H9 (cell line): ENCODE data around the gene NAGLU. TPM values are rescaled to one million over a fixed set of nuclear protein-coding genes. Genes with fewer than 3 reads are reported as not detected.

Experiments used
- DNase-seq: peaks from one replicate; pipeline ENCODE4 v3.0.0-alpha.2; 2017
- H2AFZ ChIP-seq: one replicate; pipeline ENCODE4 v1.6.1; 2013; ENCODE audit warnings: mild to moderate bottlenecking, low read length, control low read depth, moderate library complexity
- H2AK5ac ChIP-seq: 2 replicates; pipeline ENCODE4 v1.6.1; 2013; ENCODE audit warnings: low read length, control low read depth, mixed read lengths; ENCODE audit not compliant: insufficient read length
- H2BK120ac ChIP-seq: one replicate; pipeline ENCODE4 v1.6.1; 2013; ENCODE audit warnings: low read depth, mild to moderate bottlenecking, low read length, control low read depth, inconsistent platforms; ENCODE audit not compliant: poor library complexity, severe bottlenecking
- H2BK12ac ChIP-seq: 2 replicates; pipeline ENCODE4 v1.6.1; 2013; ENCODE audit warnings: low read length, control low read depth, mixed read lengths, low read depth; ENCODE audit not compliant: insufficient read length
- H2BK15ac ChIP-seq: 2 replicates; pipeline ENCODE4 v1.6.1; 2013; ENCODE audit warnings: low read depth, low read length, control low read depth
- H2BK20ac ChIP-seq: one replicate; pipeline ENCODE4 v1.6.1; 2013; ENCODE audit warnings: low read depth, mild to moderate bottlenecking, low read length, control low read depth, inconsistent platforms; ENCODE audit not compliant: poor library complexity, severe bottlenecking
- H2BK5ac ChIP-seq: 2 replicates; pipeline ENCODE4 v1.6.1; 2013; ENCODE audit warnings: low read length, control low read depth, mixed read lengths; ENCODE audit not compliant: insufficient read length
- H3K14ac ChIP-seq: 2 replicates; pipeline ENCODE4 v1.6.1; 2013; ENCODE audit warnings: low read length, control low read depth; ENCODE audit not compliant: insufficient read depth
- H3K18ac ChIP-seq: 2 replicates; pipeline ENCODE4 v1.6.1; 2013; ENCODE audit warnings: low read depth, mild to moderate bottlenecking, mixed read lengths, low read length, control low read depth; ENCODE audit not compliant: insufficient read length
- H3K23ac ChIP-seq: 2 replicates; pipeline ENCODE4 v1.6.1; 2013; ENCODE audit warnings: low read length, control low read depth, mixed read lengths, low read depth; ENCODE audit not compliant: insufficient read length
- H3K23me2 ChIP-seq: 2 replicates; pipeline ENCODE4 v1.6.1; 2013; ENCODE audit warnings: low read depth, mild to moderate bottlenecking, mixed read lengths, low read length, control low read depth; ENCODE audit not compliant: insufficient read length, poor library complexity, severe bottlenecking
- H3K27ac ChIP-seq: 2 replicates; pipeline ENCODE4 v1.5.1; 2013; ENCODE audit warnings: low read length, control low read depth, mixed read lengths, low read depth; ENCODE audit not compliant: insufficient read length
- H3K27me3 ChIP-seq: 2 replicates; pipeline ENCODE4 v1.6.1; 2013; ENCODE audit warnings: low read length, control low read depth, inconsistent platforms; ENCODE audit not compliant: insufficient read depth
- H3K4ac ChIP-seq: 2 replicates; pipeline ENCODE4 v1.6.1; 2013; ENCODE audit warnings: low read depth, mild to moderate bottlenecking, control low read depth, inconsistent platforms, low read length, moderate library complexity
- H3K4me1 ChIP-seq: 2 replicates; pipeline ENCODE4 v1.6.1; 2013; ENCODE audit warnings: low read length, control low read depth, inconsistent platforms; ENCODE audit not compliant: insufficient read depth
- H3K4me2 ChIP-seq: 2 replicates; pipeline ENCODE4 v1.6.1; 2013; ENCODE audit warnings: low read length, control low read depth, mixed read lengths; ENCODE audit not compliant: insufficient read length, insufficient read depth
- H3K56ac ChIP-seq: 2 replicates; pipeline ENCODE4 v1.6.1; 2013; ENCODE audit warnings: low read depth, mild to moderate bottlenecking, mixed read lengths, low read length, control low read depth; ENCODE audit not compliant: insufficient read length
- H3K79me1 ChIP-seq: 2 replicates; pipeline ENCODE4 v1.6.1; 2013; ENCODE audit warnings: low read depth, mild to moderate bottlenecking, moderate library complexity, low read length, control low read depth, inconsistent platforms; ENCODE audit not compliant: insufficient read depth, poor library complexity, severe bottlenecking
- H3K79me2 ChIP-seq: 2 replicates; pipeline ENCODE4 v1.6.1; 2013; ENCODE audit warnings: low read length, control low read depth, inconsistent platforms; ENCODE audit not compliant: insufficient read depth
- H3K9ac ChIP-seq: 2 replicates; pipeline ENCODE4 v1.6.1; 2013; ENCODE audit warnings: low read length, control low read depth, mixed read lengths; ENCODE audit not compliant: insufficient read length; ENCODE audit errors: extremely low read depth
- H3K9me3 ChIP-seq: one replicate; pipeline ENCODE4 v1.6.1; 2013; ENCODE audit warnings: low read depth, low read length, inconsistent platforms; ENCODE audit not compliant: control insufficient read depth
- H3T11ph ChIP-seq: one replicate; pipeline ENCODE4 v1.6.1; 2013; ENCODE audit warnings: mild to moderate bottlenecking, low read length, control low read depth, inconsistent platforms
- H4K20me1 ChIP-seq: one replicate; pipeline ENCODE4 v1.6.1; 2013; ENCODE audit not compliant: control insufficient read depth, insufficient read length, insufficient read depth
- H4K5ac ChIP-seq: 2 replicates; pipeline ENCODE4 v1.6.1; 2013; ENCODE audit warnings: low read depth, mild to moderate bottlenecking, mixed read lengths, low read length, control low read depth; ENCODE audit not compliant: insufficient read length
- H4K8ac ChIP-seq: replicated peaks from 2 replicates; pipeline ENCODE4 v1.6.1; 2013; ENCODE audit warnings: low read length, control low read depth, mixed read lengths, low read depth; ENCODE audit not compliant: insufficient read length
- H4K91ac ChIP-seq: 2 replicates; pipeline ENCODE4 v1.6.1; 2013; ENCODE audit warnings: low read depth, mild to moderate bottlenecking, moderate library complexity, mixed read lengths, low read length, control low read depth; ENCODE audit not compliant: insufficient read length
- H3K27ac Mint-ChIP-seq, 3 experiments: 2 replicates in 2 of 3; 3 replicates in 1 of 3; pipeline ENCODE4 v1.8.0; 2020 to 2021; ENCODE audit warnings: mixed read lengths in 3 of 3, mild to moderate bottlenecking in 1 of 3, moderate library complexity in 1 of 3
- H3K27me3 Mint-ChIP-seq: 2 replicates; pipeline ENCODE4 v1.8.0; 2021; ENCODE audit warnings: low read depth, mild to moderate bottlenecking, moderate library complexity, mixed read lengths
- H3K36me3 Mint-ChIP-seq, 3 experiments: 2 replicates in 2 of 3; 3 replicates in 1 of 3; pipeline ENCODE4 v1.8.0; 2020 to 2021; ENCODE audit warnings: low read depth in 3 of 3, mixed read lengths in 3 of 3; ENCODE audit not compliant: insufficient read depth in 1 of 3
- H3K4me1 Mint-ChIP-seq, 2 experiments: 2 replicates each; pipeline ENCODE4 v1.8.0; 2020; ENCODE audit warnings: mixed read lengths in 2 of 2
- H3K4me3 Mint-ChIP-seq, 2 experiments: 2 replicates in 1 of 2; 3 replicates in 1 of 2; pipeline ENCODE4 v1.8.0; 2020 to 2021; ENCODE audit warnings: mild to moderate bottlenecking in 2 of 2, mixed read lengths in 2 of 2, moderate library complexity in 1 of 2
- H3K9me3 Mint-ChIP-seq, 2 experiments: 2 replicates in 1 of 2; 3 replicates in 1 of 2; pipeline ENCODE4 v1.8.0; 2020; ENCODE audit warnings: mild to moderate bottlenecking in 2 of 2, mixed read lengths in 2 of 2, moderate library complexity in 1 of 2
- WGBS: extraction: QIAGEN DNeasy Blood & Tissue Kit; methylation state at CpG from one replicate; pipeline ENCODE4 v1.1.7; 2013; ENCODE audit warnings: missing lambda C conversion rate, low lambda C conversion rate, mixed read lengths; ENCODE audit not compliant: insufficient read length; ENCODE audit errors: extremely low coverage; 5-methylcytosine and 5-hydroxymethylcytosine counted together
- long read RNA-seq: library from polyadenylated mRNA; unstranded; transcript quantifications from one replicate; pipeline ENCODE4 v2.0.0, GENCODE V29; 2020
- total RNA-seq: library from RNA; stranded (reverse); gene quantifications from 2 replicates; pipeline ENCODE4 v1.2.1, GENCODE V29; 2021
- TF ChIP-seq, protein P1 (sequence below): fragments of 200-600 bp; sonication (generic); conservative IDR thresholded peaks from 3 replicates; pipeline ENCODE4 v1.8.0; 2021; ENCODE audit warnings: antibody characterized with exemption, mild to moderate bottlenecking

Gene NAGLU
- 20.4 and 23.5 TPM in 2 replicates for total RNA-seq
- long read RNA-seq, transcript NAGLU-201 (6 exons, 2,544 nt): major isoform, 5 of 15 reads
- long read RNA-seq, partial matches to known transcripts: 6 of 15 reads
- long read RNA-seq, other reads (novel, unspliced or antisense): 4 of 15 reads

GRCh38 chr17:42536048-42536371 lies at the start of gene NAGLU:
TSS of gene NAGLU (plus strand) at chr17:42536241. CDS start at chr17:42536273, 32 bp downstream.
- H3K27ac Mint-ChIP-seq: peak within 1 kb of the TSS; percentile 68 to 87 (median 79); a peak in 5 of 7 replicates

More at GRCh38 chr17:42536048-42536371, at the start of gene NAGLU:
- no peak within 1 kb of the TSS for H2BK12ac ChIP-seq
- no peak within 1 kb of the TSS for H2BK15ac ChIP-seq
- H2AK5ac ChIP-seq: no peak within 1 kb of the TSS
- no peak within 1 kb of the TSS for H3T11ph ChIP-seq
- H3K27me3 Mint-ChIP-seq: peaks cover 29% of the 10 kb centered on the region
- peak within 1 kb of the TSS; percentile 20 for H3K9ac ChIP-seq
- no peak within 1 kb of the TSS for H3K27ac ChIP-seq
- no peak within 1 kb of the TSS for H3K56ac ChIP-seq
- H4K5ac ChIP-seq: no peak within 1 kb of the TSS
- no peak within 1 kb of the TSS for H2BK120ac ChIP-seq
- H3K9me3 ChIP-seq: no peaks in the 10 kb centered on the region
- no peaks in the 10 kb centered on the region for H3K79me2 ChIP-seq
- H3K79me1 ChIP-seq: no peaks in the 10 kb centered on the region
- peak; percentile 95 for DNase-seq
- peak within 1 kb of the TSS; percentile 61 for H3K4me2 ChIP-seq
- no CpG with 5 or more reads among the region's 40 CpGs for WGBS
- peaks cover 9% of the 10 kb centered on the region for H3K23me2 ChIP-seq
- no peak within 1 kb of the TSS for H2BK5ac ChIP-seq
- no peak within 1 kb of the TSS for H4K91ac ChIP-seq
- H2AFZ ChIP-seq: no peak within 1 kb of the TSS
- no peaks in the 10 kb centered on the region for H3K9me3 Mint-ChIP-seq
- H3K23ac ChIP-seq: no peak within 1 kb of the TSS
- no peak within 1 kb of the TSS for H3K18ac ChIP-seq
- no peaks in the 10 kb centered on the region for H4K20me1 ChIP-seq
- H3K4me3 Mint-ChIP-seq: peak within 1 kb of the TSS; percentile 77 to 86
- H3K36me3 Mint-ChIP-seq: peaks cover 0 to 17% (median 10%) of the 10 kb centered on the region in 3 experiments; a peak in 5 of 7 replicates
- no peaks in the 10 kb centered on the region; the same call in 1 of the 2 replicates for H3K4me1 ChIP-seq
- peaks cover 11 to 19% of the 10 kb centered on the region in 2 experiments for H3K4me1 Mint-ChIP-seq
- H3K27me3 ChIP-seq: no peaks in the 10 kb centered on the region
- H4K8ac ChIP-seq: no peak within 1 kb of the TSS
- no peak within 1 kb of the TSS for H2BK20ac ChIP-seq
- H3K4ac ChIP-seq: no peak within 1 kb of the TSS
- H3K14ac ChIP-seq: no peak within 1 kb of the TSS; the same call in 1 of the 2 replicates
- TF ChIP-seq, protein P1, sequence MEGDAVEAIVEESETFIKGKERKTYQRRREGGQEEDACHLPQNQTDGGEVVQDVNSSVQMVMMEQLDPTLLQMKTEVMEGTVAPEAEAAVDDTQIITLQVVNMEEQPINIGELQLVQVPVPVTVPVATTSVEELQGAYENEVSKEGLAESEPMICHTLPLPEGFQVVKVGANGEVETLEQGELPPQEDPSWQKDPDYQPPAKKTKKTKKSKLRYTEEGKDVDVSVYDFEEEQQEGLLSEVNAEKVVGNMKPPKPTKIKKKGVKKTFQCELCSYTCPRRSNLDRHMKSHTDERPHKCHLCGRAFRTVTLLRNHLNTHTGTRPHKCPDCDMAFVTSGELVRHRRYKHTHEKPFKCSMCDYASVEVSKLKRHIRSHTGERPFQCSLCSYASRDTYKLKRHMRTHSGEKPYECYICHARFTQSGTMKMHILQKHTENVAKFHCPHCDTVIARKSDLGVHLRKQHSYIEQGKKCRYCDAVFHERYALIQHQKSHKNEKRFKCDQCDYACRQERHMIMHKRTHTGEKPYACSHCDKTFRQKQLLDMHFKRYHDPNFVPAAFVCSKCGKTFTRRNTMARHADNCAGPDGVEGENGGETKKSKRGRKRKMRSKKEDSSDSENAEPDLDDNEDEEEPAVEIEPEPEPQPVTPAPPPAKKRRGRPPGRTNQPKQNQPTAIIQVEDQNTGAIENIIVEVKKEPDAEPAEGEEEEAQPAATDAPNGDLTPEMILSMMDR: no peak
